ENCODE data around the gene GOLGA8J.
"Not testable (repeated sequence)": the region's sequence is repeated elsewhere in the genome, so short reads cannot be mapped to it uniquely, and the experiment has no call there.

DNA sequence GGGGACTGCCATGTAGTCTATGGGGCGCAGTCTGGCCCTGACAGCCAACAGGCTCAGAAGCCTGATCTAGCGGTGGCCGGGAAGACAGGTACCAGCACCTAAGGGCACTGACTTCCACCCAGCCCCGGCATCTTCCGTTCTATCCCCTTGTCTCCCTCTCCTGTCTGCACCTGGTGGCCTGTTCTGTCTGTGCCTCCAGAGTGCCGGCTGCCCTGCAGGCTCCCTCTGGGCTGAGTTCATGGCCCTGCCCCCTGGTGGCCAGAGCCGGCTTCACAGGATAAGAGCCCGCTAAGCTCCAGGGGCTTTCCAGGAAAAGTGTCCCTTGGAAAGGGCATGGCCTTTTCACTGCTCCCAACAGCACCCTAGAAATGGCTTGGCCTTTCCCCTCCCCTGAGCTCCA, 15.1 kb downstream of the GOLGA8J start:
- not testable (repeated sequence) for TF ChIP-seq NR2C2 (IDR thresholded peaks at IDR 0.05; ENCODE audit: borderline replicate concordance, control insufficient read depth, insufficient read length, low read depth); POLR2AphosphoS2 (IDR thresholded peaks at IDR 0.05; ENCODE audit: low read depth, low read length); POLR2A (IDR thresholded peaks at IDR 0.05; ENCODE audit: low read depth, low read length); CTCF (IDR thresholded peaks at IDR 0.05 in 2 of 3, conservative IDR thresholded peaks at IDR 0.05 in 1 of 3; ENCODE audit: control insufficient read depth in 2 of 3, extremely low read depth in 1 of 3, insufficient read depth in 1 of 3, low read depth in 3 of 3, low read length in 3 of 3); BRCA1 (IDR thresholded peaks at IDR 0.05; ENCODE audit: low read depth, low read length); SREBF1 (IDR thresholded peaks at IDR 0.05; ENCODE audit: low read length); POLR2AphosphoS5 (IDR thresholded peaks at IDR 0.05; ENCODE audit: low read length); ZNF384 (IDR thresholded peaks at IDR 0.05; ENCODE audit: borderline replicate concordance, low read depth, low read length)

Measured in GM12878 (cell line).